Measurements from ENCODE around the gene HAX1.

DNA sequence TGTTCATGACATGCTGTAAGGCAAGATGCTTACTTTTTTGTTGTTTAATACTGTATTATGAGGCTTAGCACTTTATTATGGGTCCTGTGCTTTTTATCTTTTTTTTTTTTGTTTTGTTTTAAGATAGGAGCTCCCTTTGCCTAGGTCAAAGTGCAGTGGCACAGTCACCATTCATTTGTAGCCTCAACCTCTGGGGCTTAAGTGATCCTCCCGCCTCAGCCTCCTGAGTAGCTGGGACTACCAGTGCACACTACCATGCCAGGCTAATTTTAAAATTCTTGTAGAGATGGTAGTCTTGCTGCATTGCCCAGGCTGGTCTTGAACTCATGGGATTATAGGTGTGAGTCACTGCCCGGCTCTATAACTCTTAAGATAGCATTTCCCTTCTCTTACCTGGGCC, 47.1 kb upstream of the HAX1 start:
- no peak for TF ChIP-seq POLR2A (IDR thresholded peaks at IDR 0.05; ENCODE audit: extremely low read depth, insufficient read length)
- TF ChIP-seq, protein P1, sequence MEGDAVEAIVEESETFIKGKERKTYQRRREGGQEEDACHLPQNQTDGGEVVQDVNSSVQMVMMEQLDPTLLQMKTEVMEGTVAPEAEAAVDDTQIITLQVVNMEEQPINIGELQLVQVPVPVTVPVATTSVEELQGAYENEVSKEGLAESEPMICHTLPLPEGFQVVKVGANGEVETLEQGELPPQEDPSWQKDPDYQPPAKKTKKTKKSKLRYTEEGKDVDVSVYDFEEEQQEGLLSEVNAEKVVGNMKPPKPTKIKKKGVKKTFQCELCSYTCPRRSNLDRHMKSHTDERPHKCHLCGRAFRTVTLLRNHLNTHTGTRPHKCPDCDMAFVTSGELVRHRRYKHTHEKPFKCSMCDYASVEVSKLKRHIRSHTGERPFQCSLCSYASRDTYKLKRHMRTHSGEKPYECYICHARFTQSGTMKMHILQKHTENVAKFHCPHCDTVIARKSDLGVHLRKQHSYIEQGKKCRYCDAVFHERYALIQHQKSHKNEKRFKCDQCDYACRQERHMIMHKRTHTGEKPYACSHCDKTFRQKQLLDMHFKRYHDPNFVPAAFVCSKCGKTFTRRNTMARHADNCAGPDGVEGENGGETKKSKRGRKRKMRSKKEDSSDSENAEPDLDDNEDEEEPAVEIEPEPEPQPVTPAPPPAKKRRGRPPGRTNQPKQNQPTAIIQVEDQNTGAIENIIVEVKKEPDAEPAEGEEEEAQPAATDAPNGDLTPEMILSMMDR (IDR thresholded peaks at IDR 0.05; ENCODE audit: low read depth, low read length) = no peak
- TF ChIP-seq MYC (IDR thresholded peaks at IDR 0.05; ENCODE audit: low read depth, low read length) = no peak
- TF ChIP-seq, protein P2, sequence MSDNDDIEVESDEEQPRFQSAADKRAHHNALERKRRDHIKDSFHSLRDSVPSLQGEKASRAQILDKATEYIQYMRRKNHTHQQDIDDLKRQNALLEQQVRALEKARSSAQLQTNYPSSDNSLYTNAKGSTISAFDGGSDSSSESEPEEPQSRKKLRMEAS (IDR thresholded peaks at IDR 0.05; ENCODE audit: low read depth, low read length) = no peak

All from NB4 (cell line).